CD4-positive, alpha-beta T cell treated with Interleukin-2 at 100 ng/mL for 4 hours (primary cell): Measurements from ENCODE around the gene RAB12.

Experiments used
- DNase-seq: peaks from one replicate; pipeline ENCODE4 v3.0.0-alpha.2; 2020; ENCODE audit warnings: low spot score

The RAB12 gene

GRCh38 chr18:8685141-8685913, 76.1 kb downstream of the RAB12 start:
- DNase-seq: no peak

DNA sequence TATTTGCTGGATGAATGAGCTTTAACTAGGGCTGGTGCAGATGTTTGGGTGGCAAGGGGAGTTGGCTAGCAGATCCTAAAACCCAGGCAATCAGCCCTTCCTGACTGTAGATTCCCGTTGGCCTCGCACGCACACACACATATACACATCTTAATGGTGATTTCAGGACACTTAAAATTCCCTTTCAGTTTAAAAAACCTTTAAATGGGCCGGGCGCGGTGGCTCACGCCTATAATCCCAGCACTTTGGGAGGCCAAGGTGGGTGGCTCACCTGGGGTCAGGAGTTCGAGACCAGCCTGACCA, 76.6 kb downstream of the RAB12 start:
- DNase-seq: no peak

GRCh38 chr18:8686611-8687010, 77.4 kb downstream of the RAB12 start:
- no peak for DNase-seq

- DNase-seq: no peak
Observed at GRCh38 chr18:8688216-8688800, 79.1 kb downstream of the RAB12 start.

GRCh38 chr18:8688816-8689215, 79.6 kb downstream of the RAB12 start:
- DNase-seq: no peak
